Germinal center (tissue), 1 donor: ENCODE results near the gene FZR1.
A peak's percentile ranks its signal among the peaks of the same experiment; 100 is the strongest.
"Not testable (repeated sequence)": the region's sequence is repeated elsewhere in the genome, so short reads cannot be mapped to it uniquely, and the experiment has no call there.

Experiments
- DNase-seq: peaks from one replicate; pipeline ENCODE4 v3.0.0; 2012; ENCODE audit warnings: mixed read lengths, low spot score

FZR1 gene

DNA sequence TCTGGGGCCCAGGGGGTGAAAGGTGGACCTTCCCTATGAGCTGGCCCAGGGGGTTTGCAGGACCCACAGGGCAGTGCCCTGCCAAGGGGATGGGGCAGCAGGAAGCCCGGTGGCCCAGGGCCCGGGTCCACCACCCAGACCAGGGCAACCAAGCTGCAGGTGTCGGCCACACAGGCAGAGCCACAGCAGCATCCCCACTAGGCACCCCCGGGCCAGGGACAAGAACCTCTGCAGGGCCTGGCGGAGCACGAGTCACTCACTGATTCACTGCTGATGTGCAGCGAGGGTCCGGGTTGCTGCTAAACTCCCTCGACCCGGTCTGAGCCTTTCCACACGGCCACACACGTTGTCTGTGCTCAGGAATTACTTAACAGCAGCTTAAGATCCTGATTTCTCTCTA is 8.8 kb downstream of the FZR1 start:
- no peak for DNase-seq

GRCh38 chr19:3515891-3516422 is 9.8 kb downstream of the FZR1 start:
- no peak for DNase-seq

DNA sequence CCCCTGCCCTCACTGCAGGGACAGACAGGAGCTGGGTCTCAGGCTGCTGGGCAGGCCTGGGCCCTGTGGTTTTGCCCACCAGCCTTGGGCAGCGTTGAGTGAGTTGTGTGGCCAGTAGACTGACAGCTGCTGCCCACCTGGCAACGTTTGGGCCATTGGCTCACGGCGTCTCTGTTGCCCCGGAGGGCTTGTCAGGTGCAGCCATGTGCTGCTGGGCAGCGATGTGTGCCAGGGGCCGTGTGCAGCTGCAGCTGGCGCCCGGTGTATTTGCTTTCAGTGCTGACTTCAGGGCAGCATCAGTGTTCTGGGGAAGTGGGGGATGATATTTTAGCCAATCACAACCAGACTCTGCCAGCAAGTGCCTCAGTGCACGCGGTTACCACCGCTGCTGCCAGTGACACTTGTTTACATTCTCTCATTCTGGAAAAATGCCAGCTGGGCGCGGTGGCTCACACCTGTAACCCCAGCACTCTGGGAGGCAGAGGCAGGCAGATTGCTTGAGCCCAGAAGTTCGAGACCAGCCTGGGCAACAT is 10.6 kb downstream of the FZR1 start:
- peak; percentile 92 for DNase-seq

- no peak for DNase-seq
Observed at GRCh38 chr19:3517638-3518037, 11.5 kb downstream of the FZR1 start.

- DNase-seq: no peak
Observed at GRCh38 chr19:3518255-3518654, 12.1 kb downstream of the FZR1 start.

DNA sequence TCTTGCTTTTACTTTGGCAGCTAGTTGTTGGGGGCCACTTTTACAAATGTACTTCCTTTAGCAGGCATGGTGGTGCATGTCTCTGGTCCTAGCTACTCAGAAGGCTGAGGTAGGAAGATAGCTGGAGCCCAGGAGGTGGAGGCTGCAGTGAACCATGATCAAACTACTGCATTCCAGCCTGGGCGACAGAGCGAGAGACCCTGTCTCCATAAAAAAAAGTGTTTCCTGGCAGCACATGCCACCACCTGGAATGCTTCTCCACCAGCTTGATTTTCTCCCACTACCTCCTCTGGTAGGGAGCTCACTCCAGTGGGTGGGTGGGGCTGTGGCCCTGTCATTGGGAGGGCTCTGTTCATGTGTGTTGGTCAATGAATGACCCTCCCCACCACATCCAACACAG is 12.5 kb downstream of the FZR1 start:
- no peak for DNase-seq

GRCh38 chr19:3519126-3519525 is 13.0 kb downstream of the FZR1 start:
- no peak for DNase-seq

DNA sequence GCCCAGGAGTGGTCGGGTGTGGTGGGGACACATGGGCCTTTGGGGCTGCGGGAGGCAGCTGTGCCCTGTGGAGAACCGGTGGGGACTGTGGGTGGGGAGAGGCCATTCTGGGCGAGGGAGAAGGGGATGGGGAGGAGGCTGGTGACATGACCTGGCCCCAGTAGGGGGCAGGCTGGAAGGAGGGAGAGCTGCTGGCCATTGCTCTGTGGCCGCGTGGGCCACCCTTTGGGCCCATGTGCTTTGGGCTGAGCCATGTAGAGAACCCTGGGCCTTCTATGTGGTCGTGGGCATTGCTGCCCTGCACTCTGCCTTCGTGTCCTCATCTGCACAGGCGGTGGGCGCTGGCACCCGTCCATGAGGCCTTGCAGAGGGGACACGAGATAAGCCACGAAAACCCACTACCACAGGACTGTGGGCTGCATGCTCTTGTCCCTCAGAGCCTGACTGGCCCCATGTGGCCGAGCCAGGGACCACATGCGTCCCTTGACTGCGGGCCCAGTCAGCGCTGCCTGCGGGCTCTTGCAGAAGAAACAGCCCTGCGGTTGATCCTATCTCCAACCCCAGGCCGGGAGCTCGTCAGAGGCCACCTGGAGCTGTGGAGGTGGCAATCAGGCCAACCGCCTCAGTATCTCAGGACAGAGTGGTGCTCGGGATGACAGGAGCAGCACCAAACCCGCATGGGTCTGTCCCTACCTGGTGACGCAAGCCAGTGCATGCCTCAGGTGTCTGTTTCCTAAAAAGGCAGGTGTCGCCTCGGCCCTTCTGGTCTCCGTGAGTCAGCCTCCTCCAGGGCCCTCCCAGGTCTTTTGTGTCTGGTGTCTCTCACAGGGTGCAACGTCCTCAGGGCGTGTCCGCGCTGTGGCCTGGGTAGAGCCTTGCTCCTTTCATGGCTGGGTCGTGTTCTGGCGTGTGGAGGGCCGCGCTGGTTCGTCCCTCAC is 14.3 kb downstream of the FZR1 start:
- DNase-seq: no peak

DNA sequence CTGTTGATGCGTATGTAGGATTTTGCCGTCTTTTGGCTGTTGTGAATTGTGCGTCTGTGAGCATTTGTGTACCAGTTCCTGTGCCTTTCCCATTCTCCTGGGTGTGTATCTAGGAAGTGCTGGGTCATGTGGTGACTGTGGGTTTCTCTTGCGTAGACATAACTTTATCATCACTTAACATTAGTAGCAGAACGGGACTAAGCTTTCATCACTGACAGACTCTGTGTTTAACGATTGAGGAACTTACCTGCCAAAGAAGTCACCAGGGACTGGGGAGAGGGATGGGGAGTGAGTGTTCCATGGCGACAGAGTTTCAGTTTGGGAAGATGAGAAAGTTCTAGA is 15.0 kb downstream of the FZR1 start:
- DNase-seq: no peak

DNA sequence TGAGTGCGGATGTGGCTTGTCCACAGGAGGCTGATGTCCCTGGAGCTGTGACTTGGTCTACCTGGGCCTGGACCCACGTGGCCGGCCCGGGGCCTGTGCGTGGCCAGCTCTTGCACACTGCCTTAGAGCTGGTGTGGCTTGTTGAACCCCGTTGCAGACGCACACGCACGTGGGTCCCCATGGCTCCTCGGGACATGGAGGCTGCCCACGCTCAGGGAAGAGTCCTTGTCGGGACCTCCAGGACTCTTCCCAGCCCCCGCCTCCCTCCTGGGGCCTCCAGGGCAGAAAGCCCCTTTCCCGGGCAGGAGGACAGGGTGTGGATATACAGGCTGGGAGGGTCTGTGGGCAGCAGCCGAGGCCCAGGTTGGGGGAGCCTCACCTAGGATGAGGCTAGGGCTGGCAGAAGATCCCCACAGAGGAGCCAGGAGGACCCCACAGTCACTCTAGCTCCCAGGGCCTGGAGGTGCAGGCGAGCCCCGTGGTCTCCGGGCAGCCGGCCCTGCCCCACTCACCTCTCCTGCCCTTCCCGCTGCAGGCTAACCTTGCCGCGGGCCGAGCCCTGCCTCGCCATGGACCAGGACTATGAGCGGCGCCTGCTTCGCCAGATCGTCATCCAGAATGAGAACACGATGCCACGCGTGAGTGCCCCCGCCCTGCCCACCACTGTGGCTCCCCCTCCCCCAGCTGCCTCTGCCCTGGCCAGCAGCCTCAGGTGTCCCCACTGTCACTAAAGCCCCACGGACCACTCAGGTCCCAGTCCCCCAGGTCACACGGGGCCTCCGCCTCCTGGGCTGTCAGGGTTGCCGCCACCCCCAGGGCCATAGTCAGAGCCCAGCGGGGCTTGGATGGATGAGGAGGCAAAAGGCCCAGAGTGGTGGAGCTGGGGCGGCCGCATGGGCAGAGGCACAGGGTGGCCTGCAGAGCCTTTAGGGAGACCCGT is 16.6 kb downstream of the FZR1 start:
- DNase-seq: no peak

- no peak for DNase-seq
Observed at GRCh38 chr19:3523361-3524077, 17.4 kb downstream of the FZR1 start.

- DNase-seq: no peak
Observed at GRCh38 chr19:3524078-3524842, 18.1 kb downstream of the FZR1 start.

- DNase-seq: no peak
Observed at GRCh38 chr19:3524904-3525451, 18.9 kb downstream of the FZR1 start.

- no peak for DNase-seq
Observed at GRCh38 chr19:3526507-3527237, 20.6 kb downstream of the FZR1 start.

DNA sequence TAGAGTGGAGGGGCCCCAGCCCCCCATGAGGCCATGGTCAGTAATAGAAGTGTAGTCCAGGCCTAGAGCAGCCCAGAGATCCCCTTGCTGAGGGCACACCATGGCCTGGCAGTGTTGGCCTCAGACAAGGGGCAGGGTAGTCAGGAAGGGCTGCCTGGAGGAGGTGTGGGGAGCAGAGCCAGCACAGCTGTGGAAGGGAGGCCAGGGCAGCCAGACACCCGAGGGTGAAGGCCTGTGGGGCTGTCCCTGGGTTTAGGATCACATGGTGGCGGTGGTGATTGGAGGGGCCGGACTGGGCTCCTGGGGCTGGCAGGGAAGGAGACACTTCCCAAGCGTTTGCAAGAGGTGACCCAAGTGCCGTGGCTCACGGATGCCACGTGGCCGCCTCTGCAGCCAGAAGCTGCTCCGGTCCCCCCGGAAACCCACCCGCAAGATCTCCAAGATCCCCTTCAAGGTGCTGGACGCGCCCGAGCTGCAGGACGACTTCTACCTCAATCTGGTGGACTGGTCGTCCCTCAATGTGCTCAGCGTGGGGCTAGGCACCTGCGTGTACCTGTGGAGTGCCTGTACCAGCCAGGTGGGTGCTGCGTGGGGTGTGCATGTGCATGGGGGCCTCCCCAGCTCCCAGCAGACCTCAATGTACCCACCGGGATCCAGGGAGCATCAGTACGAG is 21.3 kb downstream of the FZR1 start:
- DNase-seq: no peak

- DNase-seq: no peak
Observed at GRCh38 chr19:3528080-3528479, 22.0 kb downstream of the FZR1 start.

DNA sequence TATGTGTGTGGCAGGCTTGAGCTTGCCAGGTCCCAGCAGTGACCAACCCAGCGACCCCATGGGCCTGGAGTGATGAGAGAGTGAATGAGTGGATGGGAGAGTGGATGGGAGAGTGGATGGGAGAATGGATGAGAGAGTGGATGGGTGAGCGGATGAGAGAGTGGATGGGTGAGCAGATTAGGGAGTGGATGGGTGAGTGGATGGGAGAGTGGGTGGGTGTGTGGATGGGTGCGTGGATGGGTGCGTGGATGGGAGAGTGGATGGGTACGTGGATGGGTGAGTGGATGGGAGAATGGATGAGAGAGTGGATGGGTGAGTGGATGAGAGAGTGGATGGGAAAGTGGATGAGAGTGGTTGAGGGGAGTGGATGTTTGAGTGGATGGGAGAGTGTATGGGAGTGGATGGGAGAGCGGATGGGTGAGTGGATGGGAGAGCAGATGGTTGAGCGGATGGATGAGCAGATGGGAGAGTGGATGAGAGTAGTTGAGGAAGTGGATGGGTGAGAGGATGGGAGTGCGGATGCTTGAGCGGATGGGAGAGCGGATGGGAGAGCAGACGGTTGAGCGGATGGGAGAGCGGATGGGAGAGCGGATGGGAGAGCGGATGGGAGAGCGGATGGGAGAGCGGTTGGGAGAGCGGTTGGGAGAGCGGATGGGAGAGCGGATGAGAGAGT is 22.6 kb downstream of the FZR1 start:
- DNase-seq: no peak

DNA sequence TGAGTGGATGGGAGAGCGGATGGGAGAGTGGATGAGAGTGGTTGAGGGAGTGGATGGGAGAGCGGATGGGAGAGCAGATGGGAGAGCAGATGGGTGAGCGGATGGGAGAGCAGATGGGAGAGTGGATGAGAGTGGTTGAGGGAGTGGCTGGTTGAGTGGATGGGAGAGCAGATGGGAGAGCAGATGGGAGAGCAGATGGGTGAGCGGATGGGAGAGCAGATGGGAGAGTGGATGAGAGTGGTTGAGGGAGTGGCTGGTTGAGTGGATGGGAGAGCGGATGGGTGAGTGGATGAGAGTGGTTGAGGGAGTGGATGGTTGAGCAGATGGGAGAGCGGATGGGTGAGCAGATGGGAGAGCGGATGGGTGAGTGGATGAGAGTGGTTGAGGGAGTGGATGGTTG is 23.2 kb downstream of the FZR1 start:
- not testable (repeated sequence) for DNase-seq

GRCh38 chr19:3530389-3530788 is 24.3 kb downstream of the FZR1 start:
- DNase-seq: no peak
